ENCODE results near the gene CHAD.

CHAD gene

GRCh38 chr17:50459756-50460155, 8.9 kb downstream of the CHAD start:
- H3K27me3 ChIP-seq, result no peaks in the 10 kb centered on the region
- DNase-seq, result no peak
- H3K27ac ChIP-seq, result no peak overlapping the region

GRCh38 chr17:50458701-50459676, 9.7 kb downstream of the CHAD start:
- Histone ChIP-seq H3K9me3 (no peaks in the 10 kb centered on the region), H3K27me3 (no peaks in the 10 kb centered on the region), H3K4me3 (no peak overlapping the region), H3K4me1 (no peaks in the 10 kb centered on the region), H3K27ac (no peak overlapping the region), H3K36me3 (peaks cover 0 to 42% (median 8%) of the 10 kb centered on the region in 3 donors)
- no peak for TF ChIP-seq CTCF (IDR thresholded peaks at IDR 0.05)
- no peak for DNase-seq
- intact Hi-C loops (cut with DNase I; ENCODE audit: low total_unique reads), result no loop called here

More at GRCh38 chr17:50459756-50460155, 8.9 kb downstream of the CHAD start:
- TF ChIP-seq CTCF (IDR thresholded peaks at IDR 0.05), result no peak
- H3K4me3 ChIP-seq, result no peak overlapping the region
- H3K4me1 ChIP-seq, result no peaks in the 10 kb centered on the region
- H3K9me3 ChIP-seq, result no peaks in the 10 kb centered on the region
- intact Hi-C loops (cut with DNase I; ENCODE audit: low total_unique reads), result no loop called here
- peaks cover 0 to 48% (median 8%) of the 10 kb centered on the region in 3 donors for H3K36me3 ChIP-seq

GRCh38 chr17:50458270-50458669, 10.4 kb downstream of the CHAD start:
- Histone ChIP-seq H3K27ac (no peak overlapping the region), H3K36me3 (peaks cover 0 to 36% (median 6%) of the 10 kb centered on the region in 3 donors), H3K9me3 (no peaks in the 10 kb centered on the region), H3K4me1 (no peaks in the 10 kb centered on the region), H3K4me3 (no peak overlapping the region), H3K27me3 (no peaks in the 10 kb centered on the region)
- no peak for TF ChIP-seq CTCF (IDR thresholded peaks at IDR 0.05)
- no peak for DNase-seq
- intact Hi-C loops (cut with DNase I; ENCODE audit: low total_unique reads), result no loop called here

- Histone ChIP-seq H3K27ac (no peak overlapping the region), H3K9me3 (no peaks in the 10 kb centered on the region), H3K27me3 (no peaks in the 10 kb centered on the region), H3K4me1 (no peaks in the 10 kb centered on the region), H3K4me3 (no peak overlapping the region), H3K36me3 (peaks cover 0 to 30% (median 2%) of the 10 kb centered on the region in 3 donors)
- intact Hi-C loops (cut with DNase I; ENCODE audit: low total_unique reads), result no loop called here
- no peak for TF ChIP-seq CTCF (IDR thresholded peaks at IDR 0.05)
- DNase-seq, result no peak
These were observed 11.1 kb downstream of the CHAD start for GRCh38 chr17:50457621-50458020.

- TF ChIP-seq CTCF (IDR thresholded peaks at IDR 0.05), result no peak
- H3K4me3 ChIP-seq, result no peak overlapping the region
These were observed 14.8 kb downstream of the CHAD start for GRCh38 chr17:50453901-50454300.

More at GRCh38 chr17:50453901-50454300, 14.8 kb downstream of the CHAD start:
- Histone ChIP-seq H3K27ac (no peak overlapping the region), H3K9me3 (no peaks in the 10 kb centered on the region), H3K4me1 (no peaks in the 10 kb centered on the region), H3K36me3 (peaks cover 0 to 7% (median 0%) of the 10 kb centered on the region in 3 donors), H3K27me3 (no peaks in the 10 kb centered on the region)
- DNase-seq, result no peak
- intact Hi-C loops (cut with DNase I; ENCODE audit: low total_unique reads), result no loop called here

All from tibial artery (tissue), 4 donors.